HepG2 (cell line): ENCODE results near the gene FOSB. TPM values are rescaled to one million over a fixed set of nuclear protein-coding genes. Genes with fewer than 3 reads are reported as not detected.

Source experiments
- CBX5 ChIP-seq: sonication (generic); formaldehyde crosslinking; IDR thresholded peaks from 2 replicates; pipeline ENCODE4 v1.4.0; 2020; ENCODE audit warnings: missing genetic modification reagents, borderline replicate concordance
- GPBP1L1 ChIP-seq: sonication (generic); formaldehyde crosslinking; IDR thresholded peaks from 2 replicates; pipeline ENCODE4 v1.5.0; 2020; ENCODE audit warnings: mild to moderate bottlenecking, missing genetic modification reagents
- HMGXB3 ChIP-seq: sonication (generic); formaldehyde crosslinking; IDR thresholded peaks from 2 replicates; pipeline ENCODE4 v1.4.0; 2020; ENCODE audit warnings: missing genetic modification reagents, borderline replicate concordance
- HNRNPK ChIP-seq: fragments of 200-400 bp; formaldehyde crosslinking; IDR thresholded peaks from 2 replicates; pipeline ENCODE4 v1.6.1; 2018; ENCODE audit warnings: low read length, low read depth, moderate library complexity, mild to moderate bottlenecking; ENCODE audit not compliant: poor library complexity, severe bottlenecking
- MAZ ChIP-seq, 2 experiments: sonication (generic) in 1 of 2; formaldehyde crosslinking in 1 of 2; IDR thresholded peaks; 2 replicates each; pipeline versions ENCODE4 v1.5.0 to v1.6.1; 2012 to 2020; ENCODE audit warnings: low read depth in 2 of 2, mild to moderate bottlenecking in 2 of 2, borderline replicate concordance in 1 of 2, improper control_type of control experiment in 1 of 2, low read length in 1 of 2, missing genetic modification reagents in 1 of 2, moderate library complexity in 1 of 2
- SMAD3 ChIP-seq: sonication (generic); formaldehyde crosslinking; IDR thresholded peaks from 2 replicates; pipeline ENCODE4 v1.4.0; 2020; ENCODE audit warnings: missing genetic modification reagents
- SMC3 ChIP-seq: IDR thresholded peaks from 2 replicates; pipeline ENCODE4 v1.6.1; 2011; ENCODE audit warnings: low read length, improper control_type of control experiment
- SP1 ChIP-seq, 2 experiments: fragments of 450-650 bp in 1 of 2; sonication (generic) in 1 of 2; formaldehyde crosslinking in 1 of 2; IDR thresholded peaks; 2 replicates each; pipeline versions ENCODE4 v1.4.0 to v1.6.1; 2016 to 2020; ENCODE audit warnings: missing genetic modification reagents in 1 of 2
- STAT6 ChIP-seq: sonication (generic); formaldehyde crosslinking; IDR thresholded peaks from 2 replicates; pipeline ENCODE4 v1.4.0; 2020; ENCODE audit warnings: missing genetic modification reagents, mild to moderate bottlenecking, borderline replicate concordance
- ZNF251 ChIP-seq: sonication (generic); formaldehyde crosslinking; IDR thresholded peaks from 2 replicates; pipeline ENCODE4 v1.9.0; 2021; ENCODE audit warnings: mild to moderate bottlenecking, missing genetic modification reagents
- ZNF337 ChIP-seq: sonication (generic); formaldehyde crosslinking; IDR thresholded peaks from 2 replicates; pipeline ENCODE4 v1.5.1; 2020; ENCODE audit warnings: missing genetic modification reagents, low read depth, mild to moderate bottlenecking, borderline replicate concordance
- ZNF496 ChIP-seq: sonication (generic); formaldehyde crosslinking; IDR thresholded peaks from 2 replicates; pipeline ENCODE4 v1.8.1; 2023; ENCODE audit warnings: mild to moderate bottlenecking, moderate library complexity, missing genetic modification reagents; ENCODE audit not compliant: insufficient replicate concordance
- ZNF619 ChIP-seq: sonication (generic); formaldehyde crosslinking; IDR thresholded peaks from 2 replicates; pipeline ENCODE4 v1.4.0; 2020; ENCODE audit warnings: mild to moderate bottlenecking, missing genetic modification reagents
- polyA plus RNA-seq, 8 experiments: library from polyadenylated mRNA; depleted of rRNA in 3 of 8; stranded (reverse) in 7 of 8; unstranded in 1 of 8; fragments of >200 nt; fragmentation: Illumina TruSeq in 4 of 8; extraction: Trizol in 4 of 8; gene quantifications; 2 replicates each; pipeline versions ENCODE4 v1.2.1 to v1.2.3, GENCODE V29; 2011 to 2016; ENCODE audit warnings: low read depth in 4 of 8, missing spikeins in 1 of 8, mixed read lengths in 1 of 8; ENCODE audit not compliant: insufficient read depth in 1 of 8
- total RNA-seq, 5 experiments: library from RNA; depleted of rRNA; stranded (reverse); fragments of >200 nt; fragmentation: Illumina TruSeq; extraction: Trizol; gene quantifications; 2 replicates each; pipeline ENCODE4 v1.2.3, GENCODE V29; 2016; ENCODE audit warnings: low read depth in 1 of 5
- TF ChIP-seq, protein P1 (sequence below): sonication (generic); formaldehyde crosslinking; IDR thresholded peaks from 2 replicates; pipeline ENCODE4 v1.4.0; 2020; ENCODE audit warnings: missing genetic modification reagents
- TF ChIP-seq, protein P2 (sequence below): sonication (generic); formaldehyde crosslinking; IDR thresholded peaks from 2 replicates; pipeline ENCODE4 v1.9.0; 2021; ENCODE audit warnings: missing genetic modification reagents, mild to moderate bottlenecking, borderline replicate concordance

The FOSB gene
- total and polyA plus RNA-seq, 2 of the 13 experiments (the other 11 are each of a cell fraction or from before 2014, with no cell fraction given): 2.8 to 6.0 TPM

DNA sequence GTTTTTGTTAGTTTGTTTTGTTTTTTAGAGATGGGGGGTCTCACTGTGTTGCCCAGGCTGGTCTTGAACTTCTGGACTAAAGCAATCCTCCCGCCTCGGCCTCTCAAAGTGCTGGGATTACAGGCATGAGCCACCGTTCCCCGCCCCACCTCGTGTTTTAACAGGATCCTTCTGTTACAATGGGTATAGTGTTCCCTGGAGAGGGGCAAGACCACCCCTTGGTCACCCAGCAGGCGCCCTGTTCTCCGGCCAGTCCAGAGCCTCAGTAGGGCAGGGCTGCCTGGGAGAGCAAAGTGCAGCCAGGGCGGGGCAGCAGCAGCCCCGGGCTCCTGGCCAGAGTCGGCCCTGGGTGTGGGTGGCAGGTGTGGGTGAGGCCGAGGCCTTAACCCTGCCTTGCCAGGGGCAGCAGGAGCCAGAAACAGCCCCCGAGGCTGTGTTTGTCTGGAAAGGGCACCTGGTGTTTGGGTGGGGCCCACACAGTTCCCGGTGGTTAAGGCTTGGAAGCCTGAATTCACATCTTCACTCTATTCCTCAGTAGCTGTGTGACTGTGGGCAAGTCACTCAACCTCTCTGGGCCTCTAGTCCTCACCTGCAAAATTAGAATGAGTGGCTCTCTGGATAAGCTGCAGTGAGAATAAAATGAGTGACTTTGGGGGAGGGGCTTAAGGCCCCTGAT, 46.7 kb downstream of the FOSB start (continued):
- TF ChIP-seq, protein P1, sequence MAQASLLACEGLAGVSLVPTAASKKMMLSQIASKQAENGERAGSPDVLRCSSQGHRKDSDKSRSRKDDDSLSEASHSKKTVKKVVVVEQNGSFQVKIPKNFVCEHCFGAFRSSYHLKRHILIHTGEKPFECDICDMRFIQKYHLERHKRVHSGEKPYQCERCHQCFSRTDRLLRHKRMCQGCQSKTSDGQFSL (CRISPR knock-in tag): no peak; the same call in 1 of the 2 replicates
- TF ChIP-seq HNRNPK (no peak), GPBP1L1 (CRISPR knock-in tag) (no peak), SMAD3 (0 out of 2 replicates have a peak, but pooled peaks have one; percentile 24), HMGXB3 (no peak; the same call in 1 of the 2 replicates), ZNF251 (CRISPR knock-in tag) (no peak), MAZ (IDR thresholded peaks at IDR 0.05; ENCODE audit: borderline replicate concordance, low read depth, low read length) (no peak), MAZ (CRISPR knock-in tag; IDR thresholded peaks at IDR 0.05; ENCODE audit: low read depth) (no peak), ZNF619 (CRISPR knock-in tag) (no peak), SMC3 (no peak), ZNF496 (CRISPR knock-in tag) (no peak), CBX5 (CRISPR knock-in tag) (peak; percentile 35; the same call in 1 of the 2 replicates), STAT6 (no peak), SP1 (IDR thresholded peaks at IDR 0.05) (no peak), SP1 (CRISPR knock-in tag; IDR thresholded peaks at IDR 0.05) (peak; percentile 24; the same call in 1 of the 2 replicates), ZNF337 (no peak)
- TF ChIP-seq, protein P2, sequence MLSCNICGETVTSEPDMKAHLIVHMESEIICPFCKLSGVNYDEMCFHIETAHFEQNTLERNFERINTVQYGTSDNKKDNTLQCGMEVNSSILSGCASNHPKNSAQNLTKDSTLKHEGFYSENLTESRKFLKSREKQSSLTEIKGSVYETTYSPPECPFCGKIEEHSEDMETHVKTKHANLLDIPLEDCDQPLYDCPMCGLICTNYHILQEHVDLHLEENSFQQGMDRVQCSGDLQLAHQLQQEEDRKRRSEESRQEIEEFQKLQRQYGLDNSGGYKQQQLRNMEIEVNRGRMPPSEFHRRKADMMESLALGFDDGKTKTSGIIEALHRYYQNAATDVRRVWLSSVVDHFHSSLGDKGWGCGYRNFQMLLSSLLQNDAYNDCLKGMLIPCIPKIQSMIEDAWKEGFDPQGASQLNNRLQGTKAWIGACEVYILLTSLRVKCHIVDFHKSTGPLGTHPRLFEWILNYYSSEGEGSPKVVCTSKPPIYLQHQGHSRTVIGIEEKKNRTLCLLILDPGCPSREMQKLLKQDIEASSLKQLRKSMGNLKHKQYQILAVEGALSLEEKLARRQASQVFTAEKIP: no peak
